NCI-H1048 (cell line): ENCODE data around the gene CKAP4.
"Not testable (repeated sequence)": the region's sequence is repeated elsewhere in the genome, so short reads cannot be mapped to it uniquely, and the experiment has no call there.

Experiments
- DNase-seq: peaks from one replicate; lab custom pipeline; 2025; lab: John Stamatoyannopoulos, UW

Gene CKAP4

GRCh38 chr12:106247674-106248311 lies at the start of gene CKAP4:
Gene CKAP4 (minus strand): TSS chr12:106248020. CDS start chr12:106247851, 169 bp downstream.
- no peak for DNase-seq

- DNase-seq: no peak
Observed at GRCh38 chr12:106297075-106297474, 49.3 kb upstream of the CKAP4 start.

DNA sequence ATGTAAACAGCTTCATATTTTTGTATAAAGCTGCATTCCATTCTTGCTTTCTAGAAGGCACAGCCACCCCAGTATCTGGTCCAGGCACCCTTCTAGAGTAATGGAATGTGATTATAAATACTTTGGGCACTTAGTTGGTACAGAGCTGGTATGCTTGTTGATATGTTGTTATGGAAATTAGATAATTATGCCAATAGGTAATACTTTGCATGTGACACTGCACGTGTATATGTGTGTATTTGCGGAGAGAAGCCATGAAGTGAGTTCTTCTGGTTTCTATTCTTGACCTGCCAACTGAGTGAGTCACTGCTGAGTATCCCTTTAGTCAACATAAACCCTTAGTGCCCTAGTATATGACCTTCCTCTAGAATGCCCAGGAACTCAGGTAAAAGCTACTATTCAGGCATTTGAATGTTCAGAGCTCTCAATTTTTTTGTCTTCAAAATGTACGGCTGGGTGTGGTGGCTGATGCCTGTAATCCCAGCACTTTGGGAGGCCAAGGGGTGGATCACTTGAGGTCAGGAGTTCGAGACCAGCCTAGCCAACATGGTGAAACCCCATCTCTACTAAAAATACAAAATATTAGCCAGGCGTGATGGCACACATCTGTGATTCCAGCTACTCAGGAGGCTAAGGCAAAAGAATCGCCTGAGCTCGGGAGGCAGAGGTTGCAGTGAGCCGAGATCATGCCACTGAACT lies 48.5 kb upstream of the CKAP4 start:
- peak; percentile 47 for DNase-seq

DNA sequence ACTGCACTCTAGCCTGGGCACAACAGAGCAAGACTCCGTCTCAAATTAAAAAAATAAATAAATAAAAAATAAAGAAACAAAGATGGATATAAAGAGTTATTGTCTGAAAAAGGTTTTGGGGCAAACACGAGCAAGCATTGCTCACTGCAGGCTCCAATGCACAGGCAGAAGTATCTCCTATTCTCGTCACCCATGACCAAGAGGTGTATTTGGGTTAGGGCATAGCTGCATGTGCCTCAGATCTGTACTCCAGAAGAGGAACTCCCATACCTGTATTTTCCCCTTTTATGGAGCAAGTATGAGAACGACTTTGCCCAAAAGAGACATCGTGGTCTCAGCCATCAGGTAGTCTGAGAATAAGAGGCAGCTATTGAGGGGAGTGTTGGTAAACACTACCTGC lies 44.5 kb upstream of the CKAP4 start:
- DNase-seq: no peak

- DNase-seq: no peak
Observed at GRCh38 chr12:106291342-106291741, 43.5 kb upstream of the CKAP4 start.

DNA sequence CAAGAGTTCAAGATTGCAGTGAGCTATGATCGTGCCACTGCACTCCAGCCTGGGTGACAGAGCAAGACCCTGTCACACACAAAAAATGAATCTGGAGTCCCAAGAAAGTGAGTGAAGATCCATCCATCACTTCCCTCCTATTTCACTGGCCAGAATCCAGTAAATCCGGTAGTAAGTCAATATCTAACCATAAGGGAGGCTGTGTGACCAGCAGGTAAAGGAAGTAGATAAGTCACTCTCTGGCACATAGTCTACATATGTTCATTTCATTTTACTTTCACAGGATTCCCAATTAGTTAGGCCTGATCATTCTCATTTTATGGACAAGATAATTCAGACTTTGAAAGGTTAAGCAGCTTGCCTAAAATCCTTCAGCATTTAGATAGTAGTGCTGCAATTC lies 42.8 kb upstream of the CKAP4 start:
- DNase-seq: no peak

DNA sequence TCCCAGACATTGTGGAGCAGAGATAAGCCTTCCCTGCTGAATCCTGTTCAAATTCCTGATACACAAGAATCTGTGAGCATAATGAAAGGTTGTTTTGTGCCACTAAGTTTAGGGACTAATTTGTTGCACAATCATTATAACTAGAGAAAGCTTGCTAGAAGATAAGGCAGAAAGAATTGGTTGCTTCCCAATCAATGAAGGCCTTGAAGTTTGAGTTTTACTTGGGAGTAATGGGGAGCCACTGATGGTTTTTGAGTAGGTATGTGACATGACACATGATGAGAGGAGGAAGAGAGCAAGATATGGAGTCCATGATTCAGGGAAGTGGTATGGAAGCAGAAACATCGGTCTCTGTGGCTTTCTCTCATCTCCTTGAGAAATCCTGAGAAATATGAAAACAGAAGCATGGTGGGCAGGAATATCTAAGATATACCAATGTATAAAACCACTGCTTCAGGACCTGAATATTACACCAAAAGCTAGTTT lies 41.4 kb upstream of the CKAP4 start:
- no peak for DNase-seq

GRCh38 chr12:106288494-106289195 lies 40.8 kb upstream of the CKAP4 start:
- DNase-seq: no peak

DNA sequence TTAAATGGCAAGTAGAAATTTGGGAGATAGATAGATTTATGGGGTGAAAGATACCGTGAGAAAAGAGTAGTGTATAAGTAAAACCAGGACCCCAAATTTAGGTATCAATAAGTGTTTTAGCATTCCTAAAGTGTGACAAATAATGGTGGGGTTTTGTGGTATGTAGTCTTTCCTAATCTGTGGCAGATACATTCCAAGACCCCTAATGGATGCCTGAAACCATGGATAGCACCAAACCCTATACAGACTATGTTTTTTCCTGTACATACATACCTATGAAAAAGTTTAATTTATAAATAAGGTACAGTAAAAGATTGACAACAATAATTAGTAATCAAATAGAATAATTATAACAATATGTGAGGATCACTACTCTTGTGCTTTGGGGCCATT lies 40.3 kb upstream of the CKAP4 start:
- no peak for DNase-seq

- no peak for DNase-seq
Observed at GRCh38 chr12:106287364-106287763, 39.5 kb upstream of the CKAP4 start.

GRCh38 chr12:106286576-106287162 lies 38.8 kb upstream of the CKAP4 start:
- DNase-seq: not testable (repeated sequence)

DNA sequence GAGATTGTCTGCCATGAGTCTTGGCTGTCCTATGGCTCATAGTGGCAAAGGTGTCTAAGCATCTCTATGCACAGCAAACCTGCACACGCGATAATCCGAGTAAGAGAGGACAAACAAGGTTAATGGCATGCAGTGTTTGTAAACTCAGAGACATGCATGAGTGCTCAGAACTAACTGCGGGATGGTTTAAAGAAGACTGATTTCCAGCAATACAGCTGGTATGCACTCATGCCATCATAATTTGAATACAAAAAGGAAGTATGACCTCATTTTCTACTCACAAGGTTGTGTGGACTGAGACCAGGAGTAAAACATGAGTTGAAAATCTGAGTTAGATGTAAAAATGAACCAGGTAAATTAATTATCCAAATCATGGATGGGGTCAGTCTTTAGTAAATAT lies 38.2 kb upstream of the CKAP4 start:
- DNase-seq: no peak

DNA sequence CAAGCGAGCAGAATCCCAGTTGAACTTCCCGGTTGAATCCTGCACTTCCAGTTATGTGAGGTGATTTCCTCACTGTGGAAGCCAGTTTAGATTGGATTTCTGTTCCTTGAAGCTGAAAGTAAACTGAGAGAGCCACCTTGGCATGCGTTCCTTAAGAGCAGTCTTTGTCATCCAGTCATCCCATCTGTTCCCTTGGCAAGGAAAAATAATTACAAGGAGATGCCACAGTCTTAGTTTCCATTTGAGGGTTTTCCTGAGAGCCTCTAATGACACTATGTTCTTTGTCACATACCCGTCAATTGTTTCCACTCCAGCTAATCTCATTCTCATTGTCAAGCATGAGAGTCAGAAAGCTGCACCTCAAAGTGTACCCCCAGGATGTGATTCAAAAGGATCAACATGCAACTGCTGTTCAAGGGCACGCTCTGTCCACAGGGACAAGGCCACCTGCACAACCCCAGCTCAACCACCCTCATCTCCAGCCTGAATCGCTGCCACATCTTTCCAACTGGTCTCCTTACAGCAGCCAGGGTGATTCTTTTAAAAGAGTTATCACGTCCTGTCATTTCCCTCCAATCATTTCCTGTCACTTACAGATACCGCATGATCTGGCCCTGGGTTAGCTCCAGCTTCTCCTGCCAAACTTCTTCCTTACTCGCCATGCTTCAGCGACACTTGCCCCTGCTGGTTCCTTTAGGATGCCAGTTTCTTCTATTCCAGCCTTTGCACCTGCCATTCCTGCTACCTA lies 36.7 kb upstream of the CKAP4 start:
- DNase-seq: no peak

GRCh38 chr12:106282457-106283097 lies 34.8 kb upstream of the CKAP4 start:
- peak; percentile 15 for DNase-seq

DNA sequence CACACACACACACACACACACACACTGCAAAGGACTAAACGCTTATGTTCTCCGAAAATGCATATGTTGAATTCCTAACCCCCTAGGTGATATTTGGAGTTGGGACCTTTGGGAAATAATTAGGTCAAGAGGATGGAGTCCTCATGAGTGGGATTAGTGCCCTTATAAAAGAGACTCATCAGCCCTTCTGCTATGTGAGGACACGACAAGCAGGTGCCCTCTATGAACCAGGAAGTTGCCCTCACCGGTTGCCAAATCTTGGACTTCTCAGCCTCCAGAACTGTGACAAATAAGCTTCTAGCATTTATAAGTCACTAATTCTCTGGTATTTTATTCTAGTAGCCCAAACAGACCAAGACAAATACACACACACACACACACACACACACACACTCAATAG lies 34.0 kb upstream of the CKAP4 start:
- DNase-seq: no peak

DNA sequence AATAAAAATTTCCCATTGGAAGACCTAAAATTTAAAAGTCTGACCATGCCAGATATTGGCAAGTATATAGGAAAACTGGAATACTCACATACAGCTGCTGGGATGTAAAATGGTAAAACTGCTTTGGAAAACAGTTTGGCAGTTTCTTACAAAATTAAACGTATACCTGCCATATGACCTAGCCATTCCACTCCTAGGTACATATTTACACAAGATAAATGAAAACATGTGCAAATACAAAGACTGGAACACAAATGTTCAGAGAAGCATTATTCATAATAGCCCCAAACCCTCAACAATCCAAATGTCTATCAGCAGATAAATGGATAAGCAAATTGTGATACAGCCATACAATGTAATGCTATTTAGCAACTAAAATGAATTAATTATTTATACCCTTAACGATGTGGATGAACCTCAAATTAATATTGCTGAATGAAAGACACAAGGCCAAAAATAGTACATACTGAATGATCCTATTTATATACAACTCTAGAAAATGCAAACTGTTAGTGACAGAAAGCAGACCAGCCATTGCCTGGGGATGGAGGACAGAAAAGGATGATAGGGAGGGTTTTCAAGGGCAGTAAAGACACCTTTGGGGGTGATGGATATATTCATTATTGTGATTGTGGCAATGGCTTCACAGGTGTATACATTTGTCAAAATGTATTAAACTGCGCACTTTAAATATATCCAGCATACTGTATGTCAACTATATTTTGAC lies 33.4 kb upstream of the CKAP4 start:
- no peak for DNase-seq

DNA sequence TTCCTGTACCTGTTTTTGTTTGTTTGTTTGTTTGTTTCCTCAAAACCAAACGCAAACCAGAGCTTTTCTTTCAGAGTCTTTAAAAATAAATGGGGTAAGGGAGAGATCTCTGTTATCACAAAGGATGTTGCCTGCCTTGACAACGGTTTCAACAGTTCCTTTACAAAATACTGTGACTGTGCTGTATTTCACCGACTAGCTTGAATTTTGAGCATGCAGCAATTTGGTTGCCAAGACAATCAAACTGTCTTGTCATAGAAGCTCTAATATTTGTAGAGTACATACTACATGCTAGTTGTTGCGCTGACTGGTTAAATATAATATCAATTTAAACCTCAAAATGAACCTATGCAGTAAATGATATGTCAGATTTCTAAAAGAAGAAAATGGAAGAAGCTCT lies 32.3 kb upstream of the CKAP4 start:
- no peak for DNase-seq

DNA sequence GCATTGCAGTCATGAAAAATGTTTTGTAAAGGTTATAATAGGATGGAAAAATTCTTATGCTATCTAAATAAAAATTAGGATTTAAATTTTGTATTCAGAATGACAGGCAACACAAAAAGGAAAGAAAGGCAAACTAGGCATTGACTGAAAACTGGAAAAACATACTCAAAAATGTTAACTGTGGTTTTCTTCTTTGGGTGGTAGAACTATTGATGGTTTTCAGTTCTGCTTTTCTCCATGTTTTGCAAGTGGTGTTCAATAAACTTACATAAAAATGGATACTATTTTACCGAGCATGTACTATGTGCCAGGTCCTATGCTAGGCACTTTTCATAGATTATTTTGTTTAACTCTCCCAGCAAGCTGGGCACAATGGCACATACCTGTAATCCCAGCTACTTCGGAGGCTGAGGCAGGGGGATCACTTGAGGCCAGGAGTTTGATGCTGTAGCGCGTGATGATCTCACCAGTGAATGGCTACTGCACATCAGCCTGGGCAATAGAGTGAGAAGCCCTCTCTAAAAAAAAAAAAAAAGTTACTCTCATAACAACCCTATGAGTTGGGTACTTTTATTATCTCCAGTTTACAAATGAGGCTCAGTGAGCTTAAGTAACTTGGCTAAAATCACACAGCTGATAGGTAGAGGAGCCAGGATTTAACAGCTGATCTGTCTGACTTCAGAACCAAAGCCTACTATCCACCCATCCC lies 28.4 kb upstream of the CKAP4 start:
- DNase-seq: no peak

DNA sequence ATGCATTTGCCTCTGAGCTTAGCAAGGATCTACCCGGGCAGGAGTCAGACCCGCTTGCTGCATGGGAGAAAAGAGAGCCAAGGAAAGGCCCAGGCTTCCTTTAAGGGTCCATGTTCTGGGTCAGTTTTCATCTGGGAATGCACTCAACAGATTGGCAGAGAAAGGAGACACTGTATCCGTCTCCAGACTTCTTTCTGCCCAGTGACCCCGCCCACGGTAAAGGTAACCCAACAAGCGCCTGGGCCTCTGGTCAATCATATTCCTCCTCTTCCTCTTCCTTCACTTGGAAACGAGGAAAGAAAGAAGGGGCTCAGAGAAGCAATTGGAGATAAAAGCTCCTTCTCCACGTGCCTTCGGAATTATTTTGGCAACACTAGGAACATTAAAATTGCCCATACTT lies 27.6 kb upstream of the CKAP4 start:
- DNase-seq: no peak

GRCh38 chr12:106274575-106275121 lies 26.8 kb upstream of the CKAP4 start:
- DNase-seq: no peak
